Inferior parietal cortex (tissue), 1 donor: ENCODE measurements around the gene KRTAP10-3.

Experiments used
- DNase-seq: peaks from one replicate; pipeline ENCODE4 v3.0.0-alpha.2; 2016; ENCODE audit errors: extremely low spot score

The KRTAP10-3 gene

GRCh38 chr21:44530221-44530902 is 28.2 kb downstream of the KRTAP10-3 start:
- no peak for DNase-seq

GRCh38 chr21:44529503-44530125 is 29.0 kb downstream of the KRTAP10-3 start:
- DNase-seq: no peak

GRCh38 chr21:44529011-44529421 is 29.6 kb downstream of the KRTAP10-3 start:
- DNase-seq: no peak

GRCh38 chr21:44528634-44528995 is 30.0 kb downstream of the KRTAP10-3 start:
- DNase-seq: no peak

GRCh38 chr21:44527983-44528633 is 30.5 kb downstream of the KRTAP10-3 start:
- DNase-seq: no peak

GRCh38 chr21:44527156-44527982 is 31.2 kb downstream of the KRTAP10-3 start:
- DNase-seq: no peak

GRCh38 chr21:44526096-44526997 is 32.2 kb downstream of the KRTAP10-3 start:
- DNase-seq: no peak

GRCh38 chr21:44525391-44526095 is 33.1 kb downstream of the KRTAP10-3 start:
- DNase-seq: no peak

- no peak for DNase-seq
These were observed 33.9 kb downstream of the KRTAP10-3 start for GRCh38 chr21:44524414-44525371.

GRCh38 chr21:44523567-44524413 is 34.8 kb downstream of the KRTAP10-3 start:
- no peak for DNase-seq

GRCh38 chr21:44522753-44523204 is 35.8 kb downstream of the KRTAP10-3 start:
- no peak for DNase-seq

- no peak for DNase-seq
These were observed 36.5 kb downstream of the KRTAP10-3 start for GRCh38 chr21:44521928-44522752.

GRCh38 chr21:44521301-44521927 is 37.2 kb downstream of the KRTAP10-3 start:
- no peak for DNase-seq

- no peak for DNase-seq
These were observed 38.0 kb downstream of the KRTAP10-3 start for GRCh38 chr21:44520326-44521300.
